ENCODE data around the gene RPA4.

RPA4 gene

GRCh38 chrX:96907516-96908272 lies 24.0 kb downstream of the RPA4 start:
- Mint-ChIP-seq H3K9me3 (no peaks in the 10 kb centered on the region), H3K4me1 (no peaks in the 10 kb centered on the region), H3K27me3 (no peaks in the 10 kb centered on the region), H3K27ac (no peak overlapping the region), H3K4me3 (no peak overlapping the region), H3K36me3 (peaks cover 2% of the 10 kb centered on the region)
- ATAC-seq (ENCODE audit: low read depth) (no peak), DNase-seq (ENCODE audit: low spot score in 2 of 2) (no peak)

- no peak overlapping the region for H3K4me3 Mint-ChIP-seq
- no peak overlapping the region for H3K27ac Mint-ChIP-seq
- no peaks in the 10 kb centered on the region for H3K9me3 Mint-ChIP-seq
- H3K4me1 Mint-ChIP-seq: no peaks in the 10 kb centered on the region
- DNase-seq (ENCODE audit: low spot score in 2 of 2) (no peak), ATAC-seq (ENCODE audit: low read depth) (no peak)
- H3K36me3 Mint-ChIP-seq: peaks cover 2% of the 10 kb centered on the region
- H3K27me3 Mint-ChIP-seq: no peaks in the 10 kb centered on the region
Observed at GRCh38 chrX:96909291-96909690, 25.6 kb downstream of the RPA4 start.

GRCh38 chrX:96918864-96919263 lies 35.2 kb downstream of the RPA4 start:
- Mint-ChIP-seq H3K27me3 (no peaks in the 10 kb centered on the region), H3K9me3 (no peaks in the 10 kb centered on the region), H3K4me1 (no peaks in the 10 kb centered on the region), H3K36me3 (peaks cover 8% of the 10 kb centered on the region), H3K27ac (no peak overlapping the region), H3K4me3 (no peak overlapping the region)
- DNase-seq (ENCODE audit: low spot score in 2 of 2): no peak
- ATAC-seq (ENCODE audit: low read depth): no peak

- no peak for DNase-seq (ENCODE audit: low spot score in 2 of 2)
- no peak overlapping the region for H3K4me3 Mint-ChIP-seq
Observed at GRCh38 chrX:96919672-96920071, 36.0 kb downstream of the RPA4 start.

GRCh38 chrX:96924581-96924980 lies 40.9 kb downstream of the RPA4 start:
- H3K4me1 Mint-ChIP-seq: peaks cover 9% of the 10 kb centered on the region
- no peaks in the 10 kb centered on the region for H3K9me3 Mint-ChIP-seq
- no peak overlapping the region for H3K4me3 Mint-ChIP-seq
- no peaks in the 10 kb centered on the region for H3K27me3 Mint-ChIP-seq
- no peak for DNase-seq (ENCODE audit: low spot score in 2 of 2)
- no peak for ATAC-seq (ENCODE audit: low read depth)
- peaks cover 20% of the 10 kb centered on the region for H3K36me3 Mint-ChIP-seq
- H3K27ac Mint-ChIP-seq: no peak overlapping the region

More at GRCh38 chrX:96919672-96920071, 36.0 kb downstream of the RPA4 start:
- Mint-ChIP-seq H3K9me3 (no peaks in the 10 kb centered on the region), H3K27me3 (no peaks in the 10 kb centered on the region), H3K27ac (no peak overlapping the region), H3K4me1 (peaks cover 2% of the 10 kb centered on the region), H3K36me3 (peaks cover 10% of the 10 kb centered on the region)
- ATAC-seq (ENCODE audit: low read depth): no peak

- Mint-ChIP-seq H3K4me3 (no peak overlapping the region), H3K9me3 (no peaks in the 10 kb centered on the region), H3K27me3 (no peaks in the 10 kb centered on the region), H3K4me1 (peaks cover 9% of the 10 kb centered on the region), H3K27ac (no peak overlapping the region), H3K36me3 (peaks cover 12% of the 10 kb centered on the region)
- ATAC-seq (ENCODE audit: low read depth): no peak
- no peak for DNase-seq (ENCODE audit: low spot score in 2 of 2)
Observed at GRCh38 chrX:96929036-96929435, 45.3 kb downstream of the RPA4 start.
